ENCODE data around the gene MSMB.

Gene MSMB

GRCh38 chr10:46084321-46085165 is 38.5 kb upstream of the MSMB start:
- Histone ChIP-seq H3K27me3 (ENCODE audit: insufficient read depth, low read depth) (no peaks in the 10 kb centered on the region), H3K4me2 (no peak overlapping the region), H3K9ac (no peak overlapping the region), H4K20me1 (ENCODE audit: insufficient read depth) (no peaks in the 10 kb centered on the region), H3K4me3 (IDR thresholded peaks at IDR 0.05; ENCODE audit: insufficient read depth, low read depth, low read length) (no peak overlapping the region), H3K4me1 (ENCODE audit: low read depth, poor library complexity, severe bottlenecking) (peaks cover 11% of the 10 kb centered on the region), H3K36me3 (ENCODE audit: insufficient read depth) (no peaks in the 10 kb centered on the region), H3K27ac (no peak overlapping the region), H3K79me2 (ENCODE audit: insufficient read depth, low read depth) (no peaks in the 10 kb centered on the region), H2AFZ (ENCODE audit: low read depth) (no peak overlapping the region)
- TF ChIP-seq CTCF (conservative IDR thresholded peaks at IDR 0.05; ENCODE audit: low read depth, low read length) = no peak

- Histone ChIP-seq H3K4me2 (no peak overlapping the region), H4K20me1 (ENCODE audit: insufficient read depth) (no peaks in the 10 kb centered on the region), H3K9ac (no peak overlapping the region), H3K27me3 (ENCODE audit: insufficient read depth, low read depth) (no peaks in the 10 kb centered on the region), H3K36me3 (ENCODE audit: insufficient read depth) (no peaks in the 10 kb centered on the region), H3K79me2 (ENCODE audit: insufficient read depth, low read depth) (no peaks in the 10 kb centered on the region), H3K4me1 (ENCODE audit: low read depth, poor library complexity, severe bottlenecking) (no peaks in the 10 kb centered on the region), H3K27ac (no peak overlapping the region), H2AFZ (ENCODE audit: low read depth) (no peak overlapping the region), H3K4me3 (IDR thresholded peaks at IDR 0.05; ENCODE audit: insufficient read depth, low read depth, low read length) (no peak overlapping the region)
- TF ChIP-seq CTCF (conservative IDR thresholded peaks at IDR 0.05; ENCODE audit: low read depth, low read length) = no peak
Observed at GRCh38 chr10:46080886-46081285, 34.8 kb upstream of the MSMB start.

GRCh38 chr10:46079831-46080585 is 33.9 kb upstream of the MSMB start:
- Histone ChIP-seq H3K4me3 (IDR thresholded peaks at IDR 0.05; ENCODE audit: insufficient read depth, low read depth, low read length) (no peak overlapping the region), H3K9ac (no peak overlapping the region), H3K4me1 (ENCODE audit: low read depth, poor library complexity, severe bottlenecking) (no peaks in the 10 kb centered on the region), H2AFZ (ENCODE audit: low read depth) (no peak overlapping the region), H3K36me3 (ENCODE audit: insufficient read depth) (no peaks in the 10 kb centered on the region), H3K79me2 (ENCODE audit: insufficient read depth, low read depth) (no peaks in the 10 kb centered on the region), H3K27ac (no peak overlapping the region), H3K27me3 (ENCODE audit: insufficient read depth, low read depth) (no peaks in the 10 kb centered on the region), H3K4me2 (no peak overlapping the region), H4K20me1 (ENCODE audit: insufficient read depth) (no peaks in the 10 kb centered on the region)
- no peak for TF ChIP-seq CTCF (conservative IDR thresholded peaks at IDR 0.05; ENCODE audit: low read depth, low read length)

GRCh38 chr10:46077731-46078413 is 31.8 kb upstream of the MSMB start:
- H3K9ac ChIP-seq = no peak overlapping the region
- H3K36me3 ChIP-seq (ENCODE audit: insufficient read depth) = no peaks in the 10 kb centered on the region
- TF ChIP-seq CTCF (conservative IDR thresholded peaks at IDR 0.05; ENCODE audit: low read depth, low read length) = no peak
- no peaks in the 10 kb centered on the region for H4K20me1 ChIP-seq (ENCODE audit: insufficient read depth)
- H2AFZ ChIP-seq (ENCODE audit: low read depth) = no peak overlapping the region
- H3K27me3 ChIP-seq (ENCODE audit: insufficient read depth, low read depth) = no peaks in the 10 kb centered on the region
- no peak overlapping the region for H3K4me3 ChIP-seq (IDR thresholded peaks at IDR 0.05; ENCODE audit: insufficient read depth, low read depth, low read length)
- H3K4me2 ChIP-seq = no peak overlapping the region
- no peaks in the 10 kb centered on the region for H3K79me2 ChIP-seq (ENCODE audit: insufficient read depth, low read depth)
- no peaks in the 10 kb centered on the region for H3K4me1 ChIP-seq (ENCODE audit: low read depth, poor library complexity, severe bottlenecking)
- no peak overlapping the region for H3K27ac ChIP-seq

All from KMS-11 (cell line).